Endothelial cell (in vitro differentiated cells): Measurements from ENCODE around the gene CAPN13. TPM values are rescaled to one million over a fixed set of nuclear protein-coding genes. Genes with fewer than 3 reads are reported as not detected.
"Not testable (repeated sequence)": the region's sequence is repeated elsewhere in the genome, so short reads cannot be mapped to it uniquely, and the experiment has no call there.

Experiments
- DNase-seq: peaks from one replicate; pipeline ENCODE4 v3.0.0; 2021; ENCODE audit warnings: low spot score
- H3K27ac Mint-ChIP-seq: one replicate; pipeline ENCODE4 v1.8.0; 2021; ENCODE audit warnings: mixed read lengths, inconsistent platforms; ENCODE audit not compliant: unreplicated experiment
- H3K27me3 Mint-ChIP-seq: one replicate; pipeline ENCODE4 v1.8.0; 2021; ENCODE audit warnings: mild to moderate bottlenecking, moderate library complexity, mixed read lengths, inconsistent platforms; ENCODE audit not compliant: unreplicated experiment
- H3K36me3 Mint-ChIP-seq: one replicate; pipeline ENCODE4 v1.8.0; 2021; ENCODE audit warnings: mild to moderate bottlenecking, low read depth, mixed read lengths, inconsistent platforms; ENCODE audit not compliant: unreplicated experiment
- H3K4me1 Mint-ChIP-seq: one replicate; pipeline ENCODE4 v1.8.0; 2021; ENCODE audit warnings: mild to moderate bottlenecking, mixed read lengths, inconsistent platforms; ENCODE audit not compliant: unreplicated experiment
- H3K4me3 Mint-ChIP-seq: one replicate; pipeline ENCODE4 v1.8.0; 2021; ENCODE audit warnings: mild to moderate bottlenecking, mixed read lengths, inconsistent platforms; ENCODE audit not compliant: unreplicated experiment
- H3K9me3 Mint-ChIP-seq: one replicate; pipeline ENCODE4 v1.8.0; 2021; ENCODE audit warnings: mixed read lengths, inconsistent platforms; ENCODE audit not compliant: unreplicated experiment
- CTCF ChIP-seq: fragments of 200-600 bp; sonication (generic); IDR thresholded peaks from one replicate; pipeline ENCODE4 v1.5.0; 2021; ENCODE audit warnings: antibody characterized with exemption; ENCODE audit not compliant: unreplicated experiment
- total RNA-seq: library from RNA; stranded (reverse); fragmentation: NEBNext Ultra II Directional; extraction: Animal tissue kit (Norgen Biotek cat#: 25700); gene quantifications from one replicate; pipeline ENCODE4 v1.2.1, GENCODE V29; 2021; ENCODE audit not compliant: unreplicated experiment

The CAPN13 gene
- total RNA-seq, 1 donor from 2014 or later = 0.44 TPM

GRCh38 chr2:30702694-30703093, 104.6 kb downstream of the CAPN13 start:
- Mint-ChIP-seq H3K9me3 (no peaks in the 10 kb centered on the region), H3K4me1 (no peaks in the 10 kb centered on the region), H3K27ac (no peak overlapping the region), H3K4me3 (no peak overlapping the region), H3K36me3 (peaks cover 3% of the 10 kb centered on the region), H3K27me3 (peaks cover 2% of the 10 kb centered on the region)
- no peak for DNase-seq
- TF ChIP-seq CTCF = no peak

- no peak overlapping the region for H3K27ac Mint-ChIP-seq
- no peaks in the 10 kb centered on the region for H3K4me1 Mint-ChIP-seq
- no peak overlapping the region for H3K4me3 Mint-ChIP-seq
- peaks cover 2% of the 10 kb centered on the region for H3K27me3 Mint-ChIP-seq
- peaks cover 4% of the 10 kb centered on the region for H3K36me3 Mint-ChIP-seq
- DNase-seq = no peak
- no peaks in the 10 kb centered on the region for H3K9me3 Mint-ChIP-seq
- TF ChIP-seq CTCF = no peak
Measured at GRCh38 chr2:30701782-30702181, 105.5 kb downstream of the CAPN13 start.

- H3K9me3 Mint-ChIP-seq, H3K27me3 Mint-ChIP-seq, H3K4me3 Mint-ChIP-seq: not testable (repeated sequence)
Measured at GRCh38 chr2:30697242-30698103, 109.8 kb downstream of the CAPN13 start.

DNA sequence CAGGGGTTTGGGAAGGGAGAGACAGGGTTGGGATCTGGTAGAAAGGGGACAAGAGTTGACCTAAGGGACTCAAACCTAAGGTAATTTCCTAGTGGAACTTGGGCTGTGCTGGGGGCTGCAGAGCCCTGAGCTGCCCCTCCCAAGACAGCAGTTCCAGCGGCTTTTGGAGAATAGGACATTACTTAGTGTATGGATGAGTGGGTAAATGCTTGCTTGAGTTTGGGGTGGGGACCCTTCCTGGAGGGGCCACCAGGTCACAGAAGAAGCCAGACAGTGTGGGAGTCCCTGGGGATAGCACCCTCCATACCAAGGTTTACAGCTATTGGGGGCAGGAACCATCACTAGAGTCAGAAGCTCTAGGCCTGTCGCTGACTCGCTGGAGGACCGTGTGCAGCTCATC, 111.5 kb downstream of the CAPN13 start:
- no peaks in the 10 kb centered on the region for H3K9me3 Mint-ChIP-seq
- no peak overlapping the region for H3K4me3 Mint-ChIP-seq

More at GRCh38 chr2:30697242-30698103, 109.8 kb downstream of the CAPN13 start:
- not testable (repeated sequence) for H3K36me3 Mint-ChIP-seq, H3K27ac Mint-ChIP-seq, DNase-seq, H3K4me1 Mint-ChIP-seq
- TF ChIP-seq CTCF = peak; percentile 15

More for the DNA sequence above, 111.5 kb downstream of the CAPN13 start:
- peaks cover 4% of the 10 kb centered on the region for H3K36me3 Mint-ChIP-seq
- DNase-seq = no peak
- H3K4me1 Mint-ChIP-seq = no peaks in the 10 kb centered on the region
- no peak for TF ChIP-seq CTCF
- H3K27ac Mint-ChIP-seq = no peak overlapping the region
- peaks cover 9% of the 10 kb centered on the region for H3K27me3 Mint-ChIP-seq
